HG03039 (cell line): ENCODE measurements around the gene ADGRD1.
"Not testable (repeated sequence)": the region's sequence is repeated elsewhere in the genome, so short reads cannot be mapped to it uniquely, and the experiment has no call there.

ENCODE experiments used
- ATAC-seq: cut with Tn5 transposase; IDR thresholded peaks from one replicate; pipeline ENCODE4 v1.9.1; 2021; ENCODE audit warnings: mild to moderate bottlenecking, moderate library complexity; ENCODE audit not compliant: unreplicated experiment

The ADGRD1 gene

DNA sequence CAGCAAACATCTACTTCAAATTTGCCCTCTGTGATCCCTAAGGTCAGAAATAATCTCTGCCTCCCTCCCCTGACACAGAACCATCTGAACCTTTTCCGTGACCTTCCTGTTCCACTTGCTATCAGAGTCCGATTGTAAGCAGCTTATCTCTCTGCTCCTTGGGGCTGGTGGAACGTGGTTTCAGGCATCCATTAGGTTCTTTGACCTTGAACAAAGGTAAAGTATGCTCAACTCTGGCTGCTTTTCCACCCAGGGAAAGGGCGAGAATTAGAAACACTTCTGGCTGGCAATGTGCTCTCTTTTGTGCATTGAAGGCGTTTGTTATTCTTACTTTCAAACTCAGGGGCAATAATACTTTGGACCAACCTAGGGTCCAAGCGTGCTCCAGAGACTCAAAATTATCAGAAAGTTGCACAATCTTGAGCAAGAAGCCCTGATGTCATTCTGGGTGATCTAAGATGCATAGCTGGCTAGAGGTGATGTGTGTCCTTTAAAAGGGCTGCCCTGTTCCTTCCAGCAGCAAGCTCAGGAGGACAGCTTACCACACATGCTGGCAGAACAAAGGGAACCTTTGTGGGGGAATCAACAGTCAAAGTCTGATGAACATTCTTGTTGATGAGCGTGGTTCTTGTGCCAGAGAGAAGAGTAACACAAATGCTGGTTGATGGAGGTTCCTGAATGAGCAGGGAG is 29.8 kb downstream of the ADGRD1 start:
- ATAC-seq = no peak

DNA sequence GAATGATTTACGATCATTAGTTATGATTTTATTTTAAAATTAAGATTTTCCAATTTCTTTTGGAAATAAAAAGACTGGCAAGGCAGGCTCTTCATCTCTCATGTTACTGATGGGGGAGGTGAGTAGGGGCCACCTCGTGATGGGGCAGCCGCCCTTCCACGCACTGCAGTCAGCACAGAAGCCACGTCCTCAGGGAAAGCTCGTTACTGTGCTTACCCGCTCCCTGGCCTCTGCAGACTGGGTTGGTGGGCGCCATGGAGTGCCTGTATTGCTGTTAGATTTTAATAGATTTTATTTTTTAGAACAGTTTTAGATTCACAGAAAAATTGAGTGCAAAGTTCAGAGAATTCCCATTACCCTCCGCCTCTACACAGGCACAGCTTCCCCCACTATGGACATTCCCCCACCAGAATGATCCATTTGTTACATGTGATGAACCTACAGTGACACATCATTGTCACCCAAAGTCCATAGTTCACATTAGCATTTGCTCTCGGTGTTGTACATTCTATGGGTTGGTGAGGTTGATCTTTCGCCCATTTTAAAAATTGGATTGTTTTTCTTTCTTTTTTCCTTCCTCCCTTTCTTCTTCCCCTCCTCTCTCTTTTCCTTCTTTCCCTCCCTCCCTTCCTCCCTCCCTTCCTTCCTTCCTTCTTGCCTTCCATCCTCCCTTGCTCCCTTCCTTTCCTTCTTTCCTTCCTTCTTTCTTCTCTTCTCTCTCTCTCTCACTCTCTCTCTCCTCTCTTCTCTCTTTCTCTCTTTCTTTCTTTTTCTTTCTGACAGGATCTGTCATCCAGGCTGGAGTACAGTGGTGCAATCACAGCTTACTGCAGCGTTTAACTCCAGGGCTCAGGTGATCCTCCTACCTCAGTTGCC is 30.7 kb downstream of the ADGRD1 start:
- ATAC-seq = no peak

- ATAC-seq = no peak
These were observed 33.6 kb downstream of the ADGRD1 start for GRCh38 chr12:130987151-130987931.

GRCh38 chr12:130988261-130988660 is 34.6 kb downstream of the ADGRD1 start:
- ATAC-seq = no peak

DNA sequence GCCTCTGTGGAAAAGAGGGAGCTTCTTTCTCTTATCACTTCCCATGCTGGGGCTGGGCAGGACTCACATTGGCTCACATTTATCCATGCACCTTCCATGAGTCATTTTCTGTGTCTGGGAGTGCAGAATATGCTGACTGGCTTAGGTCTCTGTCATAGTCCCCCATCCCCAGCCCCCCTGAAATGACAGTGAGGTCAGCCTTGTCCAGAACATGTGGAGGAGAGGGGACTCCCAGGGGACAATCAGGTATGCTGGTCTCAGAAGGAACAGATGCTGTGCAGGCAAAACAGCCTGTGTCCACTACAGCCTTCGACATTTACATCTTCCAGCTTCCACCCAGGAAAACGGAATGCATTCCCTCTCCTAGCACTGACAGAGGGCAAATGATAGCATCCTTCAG is 35.0 kb downstream of the ADGRD1 start:
- ATAC-seq = no peak

DNA sequence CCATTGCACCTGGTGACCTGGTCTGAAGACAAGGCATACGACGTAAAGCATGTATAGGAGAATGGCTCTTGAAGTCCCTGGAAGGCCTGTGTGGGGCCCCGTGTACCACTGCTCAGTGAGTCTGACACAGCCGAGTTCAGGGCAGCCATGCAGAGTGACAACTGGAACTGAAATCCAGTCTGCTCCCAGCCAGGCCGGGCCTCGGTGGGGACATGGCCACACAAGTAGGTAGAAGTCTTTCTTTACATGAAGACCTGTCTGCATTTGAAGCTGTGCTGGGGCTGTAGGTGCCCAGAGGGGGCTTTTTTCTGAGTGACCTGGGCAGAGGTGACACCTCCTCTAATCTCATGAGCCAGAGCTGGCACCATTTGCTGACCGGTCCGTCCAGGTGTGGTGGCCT is 35.7 kb downstream of the ADGRD1 start:
- no peak for ATAC-seq

- no peak for ATAC-seq
These were observed 36.3 kb downstream of the ADGRD1 start for GRCh38 chr12:130990034-130990433.

GRCh38 chr12:130992448-130992847 is 38.7 kb downstream of the ADGRD1 start:
- ATAC-seq = no peak

- no peak for ATAC-seq
These were observed 39.4 kb downstream of the ADGRD1 start for GRCh38 chr12:130992979-130993538.

DNA sequence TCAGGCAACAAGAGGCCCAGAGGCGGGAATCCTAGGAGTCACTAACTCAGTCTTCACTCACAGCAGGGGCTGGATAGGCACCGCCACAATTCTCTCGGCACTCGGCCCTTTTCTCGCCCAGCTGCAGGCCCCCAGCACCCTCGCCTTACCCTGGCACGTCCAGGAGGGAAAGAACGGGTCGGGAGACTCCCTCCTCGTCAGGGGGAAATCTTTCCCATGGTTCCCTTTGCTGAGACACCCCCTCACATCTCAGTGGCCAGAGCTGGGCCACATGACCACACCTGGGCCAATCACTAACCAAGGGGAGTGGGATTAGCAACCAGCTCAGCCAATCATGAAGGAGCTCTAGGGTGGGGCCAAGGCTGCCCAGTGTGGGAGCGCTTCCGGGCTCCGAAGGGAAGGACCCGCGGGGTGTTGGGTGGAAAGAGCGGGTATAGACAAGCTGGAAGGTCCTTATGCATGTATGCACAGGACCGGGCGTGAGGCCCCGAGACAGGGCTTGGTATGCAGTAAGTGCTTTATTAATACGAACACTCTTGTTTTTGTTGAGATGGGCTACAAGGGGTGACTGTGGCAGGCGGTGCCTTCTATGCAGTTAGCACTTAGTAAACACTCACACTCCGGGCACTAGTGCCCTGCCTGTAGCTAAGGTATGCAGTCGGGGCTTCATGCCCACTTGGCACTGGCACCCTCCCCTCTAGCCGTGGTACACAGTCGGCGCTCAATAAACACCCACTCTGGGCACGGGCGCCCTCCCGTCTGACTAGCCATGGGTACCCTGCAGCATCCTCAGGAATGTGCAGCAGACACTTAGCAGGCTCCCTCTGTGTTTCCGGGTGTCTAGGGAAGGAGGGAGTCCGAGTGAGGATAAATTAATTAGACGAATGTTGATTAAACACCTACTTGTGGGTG is 40.3 kb downstream of the ADGRD1 start:
- ATAC-seq = no peak

GRCh38 chr12:130994821-130995375 is 41.2 kb downstream of the ADGRD1 start:
- no peak for ATAC-seq

DNA sequence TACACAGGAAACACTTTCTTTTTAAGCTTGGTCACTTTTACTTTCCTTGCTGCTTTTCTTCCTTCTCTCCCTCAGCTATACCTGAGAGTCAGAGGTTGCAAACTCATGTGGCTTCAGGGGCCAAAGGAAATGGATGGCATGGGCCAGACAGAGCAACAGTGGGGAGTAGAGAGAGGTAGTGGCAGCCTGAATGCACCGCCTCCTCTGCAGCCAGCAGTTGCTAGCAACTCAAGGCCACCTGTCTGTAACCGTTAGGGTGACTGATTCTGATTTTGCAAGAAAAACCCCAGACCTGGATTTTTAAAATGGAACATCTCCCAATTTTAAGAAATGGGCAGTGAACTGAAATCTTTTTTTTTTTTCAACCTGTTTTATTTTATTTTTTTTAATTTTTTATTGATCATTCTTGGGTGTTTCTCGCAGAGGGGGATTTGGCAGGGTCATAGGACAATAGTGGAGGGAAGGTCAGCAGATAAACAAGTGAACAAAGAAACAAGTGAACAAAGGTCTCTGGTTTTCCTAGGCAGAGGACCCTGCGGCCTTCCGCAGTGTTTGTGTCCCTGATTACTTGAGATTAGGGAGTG is 41.8 kb downstream of the ADGRD1 start:
- not testable (repeated sequence) for ATAC-seq

DNA sequence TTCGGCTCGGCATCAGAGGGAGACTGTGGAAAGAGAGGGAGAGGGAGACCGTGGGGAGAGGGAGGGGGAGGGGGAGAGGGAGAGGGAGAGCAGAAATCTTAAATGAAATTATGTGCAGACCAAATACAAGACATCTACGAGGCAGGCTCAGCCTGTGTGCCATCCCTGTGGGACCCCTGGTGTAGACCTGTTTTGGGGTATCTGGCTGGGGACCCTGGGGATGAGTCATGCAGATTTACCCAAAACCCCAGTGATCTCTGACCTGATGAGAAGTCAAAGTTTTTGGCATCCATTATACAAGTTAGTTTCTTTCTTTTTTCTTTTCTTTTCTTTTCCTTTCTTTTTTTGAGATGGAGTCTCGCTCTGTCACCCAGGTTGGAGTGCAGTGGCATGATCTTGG is 44.4 kb downstream of the ADGRD1 start:
- ATAC-seq = no peak

DNA sequence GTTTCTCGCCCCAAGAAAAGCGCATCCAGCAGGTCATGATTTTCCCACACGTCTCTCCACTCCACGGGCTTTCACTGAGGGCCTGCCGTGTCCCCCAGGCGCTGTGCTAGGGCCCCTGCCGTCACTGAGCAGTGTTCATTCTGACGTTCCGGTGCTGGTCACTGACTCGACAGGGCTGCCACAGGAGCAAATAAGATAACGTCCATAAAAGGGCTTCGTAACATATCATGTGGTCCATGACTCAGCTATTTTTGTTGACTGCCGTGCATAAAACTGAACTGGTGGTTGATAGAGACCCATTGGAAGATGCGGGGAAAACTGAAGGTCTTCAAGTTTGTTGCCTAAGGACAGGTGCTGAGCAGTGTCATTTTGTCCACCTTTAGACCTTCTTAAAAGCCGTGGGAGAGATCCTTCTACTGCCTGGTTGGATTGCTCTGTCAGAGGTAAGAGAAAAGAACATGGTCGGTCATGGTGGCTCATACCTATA is 46.3 kb downstream of the ADGRD1 start:
- ATAC-seq = no peak

DNA sequence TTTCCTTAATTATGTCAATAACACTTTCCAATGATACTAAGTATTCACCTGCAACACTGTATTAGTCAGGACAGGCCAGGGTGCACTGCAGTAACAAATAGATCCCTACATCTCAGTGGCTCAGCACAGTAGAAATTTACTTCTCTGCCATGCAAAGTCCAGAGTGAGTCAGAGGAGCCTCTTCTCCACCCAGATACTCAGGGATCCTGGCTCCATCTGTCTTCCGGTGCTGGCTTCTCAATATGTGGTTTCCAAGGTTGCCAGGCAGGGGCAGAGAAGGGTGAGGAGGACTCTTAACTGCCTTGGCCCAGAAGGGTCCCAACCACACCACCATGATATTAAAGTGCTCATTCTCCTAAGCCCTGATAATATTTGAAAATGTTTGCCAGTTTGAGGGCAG is 47.8 kb downstream of the ADGRD1 start:
- ATAC-seq = no peak

DNA sequence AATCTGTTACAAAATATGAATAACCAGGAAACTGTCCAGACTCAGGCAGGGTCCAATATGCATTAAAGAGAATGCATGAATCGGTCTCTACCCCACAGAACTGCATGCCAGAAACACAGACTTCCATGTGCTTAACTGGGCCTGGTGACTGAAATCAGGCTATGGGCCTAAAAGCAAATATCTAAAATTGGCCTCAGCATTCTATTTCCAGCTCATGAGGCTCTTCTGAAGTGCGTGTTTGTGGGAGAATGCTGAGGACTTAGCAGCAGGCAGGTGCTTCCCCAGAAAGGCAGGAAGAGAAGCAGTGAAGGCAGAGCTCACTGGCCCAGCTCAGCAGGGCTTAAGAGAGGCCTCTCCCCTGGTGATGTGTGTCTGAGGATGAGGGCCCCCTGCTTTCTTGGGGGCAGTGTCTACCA is 48.5 kb downstream of the ADGRD1 start:
- peak; percentile 78 for ATAC-seq

DNA sequence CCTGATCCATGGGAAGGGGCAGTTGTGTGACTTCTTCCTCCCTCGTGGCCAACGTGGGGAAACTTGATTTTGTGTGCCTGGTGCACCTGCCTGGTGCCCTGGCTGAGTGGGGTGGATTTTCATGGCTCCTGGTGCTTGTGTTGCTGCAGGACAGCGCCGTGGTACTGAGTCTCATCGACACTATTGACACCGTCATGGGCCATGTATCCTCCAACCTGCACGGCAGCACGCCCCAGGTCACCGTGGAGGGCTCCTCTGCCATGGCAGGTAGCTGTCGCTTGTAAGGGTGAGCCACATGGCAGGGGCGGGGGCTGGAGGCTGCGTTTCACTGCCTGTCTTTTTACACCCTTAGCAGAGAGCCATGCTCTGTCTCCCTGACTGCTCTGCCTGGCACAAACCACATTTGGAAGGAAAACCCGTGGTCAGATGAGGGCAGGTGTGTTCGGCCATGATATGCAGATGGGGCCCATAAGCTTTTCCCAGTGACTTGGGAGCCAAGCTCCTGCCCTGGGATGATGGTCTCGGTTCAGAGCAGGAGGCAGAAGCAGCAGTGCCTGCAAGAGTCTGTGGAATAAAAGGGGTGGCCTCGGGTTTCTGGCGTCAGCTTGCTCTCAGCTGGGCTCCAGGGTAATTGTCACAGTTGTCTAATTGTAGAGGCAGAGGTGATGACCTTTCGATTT is 49.5 kb downstream of the ADGRD1 start:
- ATAC-seq = no peak

- no peak for ATAC-seq
These were observed 50.0 kb downstream of the ADGRD1 start for GRCh38 chr12:131003716-131004045.

DNA sequence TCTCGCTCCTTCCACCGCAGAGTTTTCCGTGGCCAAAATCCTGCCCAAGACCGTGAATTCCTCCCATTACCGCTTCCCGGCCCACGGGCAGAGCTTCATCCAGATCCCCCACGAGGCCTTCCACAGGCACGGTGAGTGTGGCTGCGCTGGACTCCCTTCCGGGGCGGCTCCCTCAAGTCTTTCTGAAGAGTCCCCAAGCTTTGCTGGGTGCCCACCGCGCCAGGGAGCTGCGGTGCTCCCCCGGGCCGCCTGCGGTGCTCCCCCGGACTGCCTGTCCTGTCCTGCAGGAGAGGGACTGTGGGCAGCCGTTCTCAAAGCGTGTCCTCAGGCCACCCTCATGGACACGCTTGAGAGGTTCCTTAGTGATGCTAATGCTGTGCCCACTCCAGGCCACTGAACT is 50.5 kb downstream of the ADGRD1 start:
- ATAC-seq = no peak
